Hematopoietic multipotent progenitor cell treated with erythropoietin and hydrocortisone succinate and interleukin-3 and kit ligand, for 4 days (in vitro differentiated cells): ENCODE data around the gene ST6GALNAC2.
"Not testable (repeated sequence)": the region's sequence is repeated elsewhere in the genome, so short reads cannot be mapped to it uniquely, and the experiment has no call there.

Experiments
- DNase-seq: peaks from one replicate; pipeline ENCODE4 v3.0.0-alpha.2; 2015

The ST6GALNAC2 gene

DNA sequence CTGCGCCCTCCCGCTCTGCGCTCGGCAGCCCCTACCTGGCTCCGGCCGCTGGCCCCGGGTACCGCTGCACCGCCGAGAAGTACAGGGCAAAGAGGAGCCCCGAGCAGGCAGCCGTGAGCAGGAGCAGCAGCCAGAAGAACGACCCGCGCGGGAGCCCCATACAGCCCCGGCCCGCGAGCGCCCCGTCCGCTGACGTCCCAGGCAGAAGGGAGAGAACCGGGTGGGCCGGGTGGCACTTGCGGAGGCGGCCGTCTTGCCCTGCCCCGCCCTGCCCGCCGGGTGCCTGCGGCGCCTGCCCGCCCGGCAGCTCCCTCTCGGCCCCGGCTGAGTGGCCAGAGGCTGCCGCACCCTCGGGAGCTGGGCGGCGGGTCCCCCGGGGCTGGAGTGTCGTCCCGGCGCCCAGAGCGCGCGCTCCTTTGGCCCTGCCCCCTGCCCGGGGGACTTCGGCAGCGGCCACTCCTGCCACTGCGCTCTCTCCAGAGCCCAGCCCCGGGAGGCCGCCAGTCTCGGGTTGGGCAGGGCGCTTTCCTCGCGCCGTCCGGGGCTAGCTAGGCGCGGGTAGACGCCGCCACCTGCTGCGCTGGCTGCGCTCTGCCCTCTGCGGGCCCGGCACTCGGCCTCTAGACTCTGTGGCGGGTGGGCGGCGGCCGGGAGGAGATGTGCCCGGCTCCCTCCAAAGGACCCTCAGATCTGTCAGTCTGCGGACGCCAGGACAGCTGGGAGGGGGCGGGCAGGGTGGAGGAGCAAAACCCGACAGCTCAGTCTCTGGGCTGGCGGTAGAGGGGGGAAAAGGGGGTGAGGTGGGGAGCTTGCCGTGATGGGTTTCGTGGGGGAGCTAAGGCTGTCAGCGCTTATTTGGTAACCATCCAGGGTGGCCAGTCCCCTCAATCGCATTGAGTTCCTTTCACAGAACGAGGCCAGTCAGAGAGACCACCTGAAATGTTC is at the start of gene ST6GALNAC2:
Gene ST6GALNAC2, minus strand, starts transcription at position 212 of the 945 bp plus-strand sequence. Its CDS starts 52 bp downstream, at position 160.
- peak; percentile 77 for DNase-seq

DNA sequence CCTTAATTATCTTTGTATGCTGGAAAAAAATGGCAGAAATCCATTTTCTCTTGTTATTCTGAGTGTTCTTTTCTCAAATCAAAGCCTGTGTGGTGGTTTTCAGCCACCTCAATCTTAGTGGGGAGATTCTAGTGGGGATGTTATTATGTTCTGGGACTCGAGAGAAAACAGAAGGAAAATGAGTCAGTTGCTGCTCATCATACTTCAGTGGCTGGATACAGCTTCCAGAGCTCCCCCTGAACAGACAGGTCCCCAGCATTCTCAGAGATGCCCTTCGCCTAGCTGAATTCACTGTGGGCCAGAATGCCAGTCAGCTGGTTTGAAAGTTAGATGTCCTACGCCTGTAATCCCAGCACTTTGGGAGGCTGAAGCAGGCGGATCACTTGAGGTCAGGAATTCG is 49.4 kb upstream of the ST6GALNAC2 start:
- no peak for DNase-seq

DNA sequence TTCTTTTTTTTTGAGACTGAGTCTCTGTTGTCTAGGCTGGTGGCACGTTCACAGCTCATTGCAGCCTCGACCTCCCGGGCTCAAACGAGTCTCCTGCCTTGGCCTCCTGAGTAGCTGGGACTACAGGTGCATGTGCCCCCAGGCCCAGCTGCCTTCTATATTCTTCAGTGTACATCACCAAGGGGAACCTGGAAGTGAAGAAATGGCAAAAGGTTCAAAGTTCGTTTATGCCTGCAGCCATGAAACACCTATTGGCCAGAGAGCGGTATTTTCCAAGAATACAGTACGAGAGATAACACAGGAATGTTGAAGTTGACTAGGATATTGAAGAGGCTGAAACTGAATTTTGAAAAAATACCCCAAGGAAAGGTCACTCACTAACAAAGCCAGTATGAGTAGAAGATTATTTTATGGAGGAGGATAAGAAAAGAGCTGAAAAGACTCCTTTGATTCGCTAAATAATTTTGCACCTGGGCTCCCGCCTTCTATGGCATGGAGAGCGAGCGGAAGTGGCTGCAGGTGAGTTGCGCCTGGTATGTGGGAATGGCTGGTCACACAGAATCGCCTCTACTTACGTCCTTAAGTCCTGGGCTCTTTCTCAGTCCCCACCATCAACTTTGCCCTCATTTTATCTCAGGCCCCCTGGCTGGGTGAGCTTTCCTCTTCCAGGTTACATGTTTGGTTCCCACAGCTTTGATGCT is 48.1 kb upstream of the ST6GALNAC2 start:
- DNase-seq, result no peak

DNA sequence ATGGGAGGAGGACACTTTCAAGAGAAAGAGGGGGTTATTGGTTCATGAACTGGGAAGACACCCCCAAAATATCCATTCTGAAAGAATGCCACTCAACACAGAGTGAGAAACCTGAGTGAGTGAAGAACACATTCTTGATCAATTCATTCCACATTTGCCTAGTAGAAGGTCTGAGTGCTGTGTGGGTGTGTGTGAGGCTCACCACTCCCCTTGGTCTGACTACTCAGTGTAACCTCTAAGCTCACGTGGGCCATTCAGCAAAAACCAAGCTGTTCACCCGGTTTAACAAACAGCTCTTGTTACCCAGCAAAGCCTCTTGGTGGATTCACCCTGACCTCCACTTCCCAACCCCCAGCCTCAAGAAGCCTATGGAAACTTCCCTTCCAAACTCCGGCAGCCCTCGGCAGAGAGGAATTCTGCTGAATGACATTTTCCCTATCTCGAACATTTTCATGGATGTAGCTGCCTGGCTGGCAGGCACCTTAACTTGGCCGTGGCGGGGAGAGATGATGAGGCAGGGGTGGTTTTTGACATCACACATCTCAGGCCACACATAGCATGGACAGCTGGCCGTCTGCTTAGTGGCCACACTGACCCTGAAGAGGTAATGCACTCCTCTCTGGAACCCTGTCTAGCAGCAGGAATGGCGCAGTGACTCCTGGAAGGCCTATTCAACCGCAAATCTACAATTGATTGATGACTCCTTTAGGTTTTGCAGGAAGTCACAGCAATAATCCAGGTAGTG is 46.3 kb upstream of the ST6GALNAC2 start:
- DNase-seq, result no peak

DNA sequence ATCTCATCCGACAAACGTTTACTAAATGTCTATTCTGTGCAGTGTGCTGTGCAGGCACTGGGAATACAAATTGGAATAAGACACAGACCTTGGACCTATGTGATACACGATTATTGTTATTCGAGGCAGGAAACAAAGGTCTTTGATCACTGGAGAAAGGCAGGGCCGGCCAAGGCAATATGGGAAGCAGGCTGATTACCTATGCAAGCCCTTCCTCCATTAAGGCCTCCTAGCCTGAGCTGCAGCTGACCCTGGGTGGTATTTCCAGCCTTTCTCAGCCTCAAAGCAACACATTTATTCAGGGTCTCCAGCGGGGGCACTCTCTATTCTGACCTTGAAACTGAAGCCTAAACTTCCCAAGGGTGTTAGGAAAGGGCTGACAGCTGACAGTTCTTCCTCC is 44.5 kb upstream of the ST6GALNAC2 start:
- DNase-seq, result no peak

DNA sequence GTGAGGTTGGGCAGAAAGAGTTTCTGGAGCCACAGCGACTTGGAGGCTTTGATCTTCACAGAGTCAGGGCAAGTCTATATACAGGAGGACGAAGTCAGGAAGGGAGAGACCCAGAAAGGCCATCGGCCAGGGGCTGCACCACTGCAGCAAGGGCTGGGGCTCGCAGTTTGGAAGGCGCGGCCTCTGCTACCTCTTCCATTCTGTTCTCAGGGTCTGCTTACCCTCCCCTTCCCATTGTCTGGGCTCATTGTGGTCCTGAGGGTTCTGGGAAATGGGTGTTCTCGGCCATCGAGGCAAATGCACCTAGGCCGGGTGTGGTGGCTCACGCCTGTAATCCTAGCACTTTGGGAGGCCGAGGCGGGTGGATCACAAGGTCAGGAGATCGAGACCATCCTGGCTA is 41.9 kb upstream of the ST6GALNAC2 start:
- no peak for DNase-seq

DNA sequence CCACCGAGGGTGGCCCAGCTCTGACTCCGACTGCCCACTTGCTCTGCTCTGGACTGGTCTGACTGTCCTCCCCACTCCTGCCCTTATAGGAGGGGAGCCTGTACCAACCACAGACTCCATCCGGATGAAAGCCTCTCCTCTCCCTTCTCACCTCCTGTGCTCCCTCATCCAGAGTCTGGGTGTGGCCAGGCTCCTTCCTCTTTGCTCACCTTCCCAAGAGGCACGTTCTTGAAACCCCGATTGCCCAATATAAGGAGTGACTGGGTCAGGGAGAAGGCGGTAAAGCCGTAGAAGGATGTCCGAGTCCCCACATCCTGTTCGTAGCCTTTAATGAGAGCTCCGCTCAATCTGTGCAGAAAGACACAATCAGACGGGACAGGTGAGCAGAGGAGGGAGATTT is 40.8 kb upstream of the ST6GALNAC2 start:
- DNase-seq, result no peak

DNA sequence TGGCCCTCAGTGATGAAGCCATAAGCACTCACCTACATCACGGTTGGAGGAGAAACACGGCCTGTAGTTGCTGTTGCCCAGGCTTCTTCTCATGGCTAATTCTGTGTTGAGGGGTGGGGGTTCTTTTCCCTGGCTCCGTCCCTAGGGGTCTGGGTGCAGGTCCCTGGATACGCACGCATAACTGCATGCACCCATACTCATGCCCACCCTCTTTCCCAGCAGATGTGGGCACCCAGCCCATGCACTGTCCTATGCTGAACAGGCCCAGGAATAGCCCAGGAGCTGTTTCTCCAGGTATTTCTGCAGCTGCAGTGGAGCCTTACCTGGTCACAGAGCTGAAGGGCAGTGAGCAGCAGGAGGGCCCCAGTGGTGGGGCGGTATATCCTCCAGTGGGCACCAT is 39.8 kb upstream of the ST6GALNAC2 start:
- no peak for DNase-seq

DNA sequence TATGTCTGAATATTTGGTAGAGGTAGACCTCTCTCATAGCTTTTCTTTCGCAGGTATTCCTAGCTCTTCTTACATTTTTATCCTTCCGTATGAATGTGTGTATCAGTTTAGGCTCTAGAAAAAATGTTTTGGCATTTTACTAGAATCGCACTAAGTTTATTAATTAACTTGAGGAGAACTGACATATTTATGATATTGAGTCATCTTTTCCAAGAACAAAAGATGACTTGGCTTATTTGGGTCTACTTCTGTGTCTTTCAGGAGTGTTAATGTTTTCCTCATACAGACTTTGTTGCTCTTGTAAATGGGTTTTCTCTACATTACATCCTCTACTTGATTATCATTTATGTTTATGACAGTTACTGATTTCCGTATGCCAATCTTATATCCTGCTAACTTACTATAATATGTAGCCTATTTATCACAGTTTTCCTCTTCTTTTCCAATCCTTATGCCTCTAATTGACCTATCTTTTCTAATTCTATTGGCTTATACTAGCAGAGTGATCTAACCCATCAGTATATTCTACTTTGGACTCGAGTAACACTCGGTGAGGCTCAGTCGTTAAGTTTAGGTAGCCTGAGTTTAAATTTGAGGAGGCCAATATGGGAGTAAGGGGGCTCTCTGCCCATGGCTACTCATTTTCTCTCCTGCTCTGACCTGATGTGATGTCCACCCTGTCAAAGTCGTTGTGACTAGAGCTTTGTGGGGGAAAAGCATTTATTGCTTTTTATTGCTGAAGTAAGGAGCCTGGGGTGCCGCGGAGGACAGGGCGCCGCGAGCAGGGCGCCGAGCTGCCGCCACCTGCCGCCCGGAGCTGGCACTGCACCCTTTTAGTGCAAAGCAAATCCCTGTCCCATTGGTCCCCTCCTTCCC is 37.8 kb upstream of the ST6GALNAC2 start:
- peak; percentile 81 for DNase-seq

DNA sequence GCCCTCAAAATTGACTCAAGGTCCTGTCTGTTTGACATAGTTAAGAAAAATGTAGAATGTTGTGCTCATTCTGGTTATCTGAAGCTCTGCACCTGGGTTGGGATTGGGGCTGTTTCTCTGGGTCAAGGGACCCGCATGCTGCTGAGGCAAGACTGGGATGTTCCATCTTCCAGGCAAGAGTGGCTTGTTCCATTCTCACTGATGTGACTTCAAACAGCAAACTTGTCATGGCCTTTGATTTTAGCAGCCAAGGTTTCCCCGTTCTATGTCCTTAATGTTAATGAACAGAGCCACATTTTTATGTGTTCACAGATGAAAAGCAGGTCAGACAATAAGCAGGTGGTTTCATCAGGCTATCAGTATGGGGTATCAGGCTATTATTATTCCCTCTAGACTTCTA is 32.2 kb upstream of the ST6GALNAC2 start:
- no peak for DNase-seq

DNA sequence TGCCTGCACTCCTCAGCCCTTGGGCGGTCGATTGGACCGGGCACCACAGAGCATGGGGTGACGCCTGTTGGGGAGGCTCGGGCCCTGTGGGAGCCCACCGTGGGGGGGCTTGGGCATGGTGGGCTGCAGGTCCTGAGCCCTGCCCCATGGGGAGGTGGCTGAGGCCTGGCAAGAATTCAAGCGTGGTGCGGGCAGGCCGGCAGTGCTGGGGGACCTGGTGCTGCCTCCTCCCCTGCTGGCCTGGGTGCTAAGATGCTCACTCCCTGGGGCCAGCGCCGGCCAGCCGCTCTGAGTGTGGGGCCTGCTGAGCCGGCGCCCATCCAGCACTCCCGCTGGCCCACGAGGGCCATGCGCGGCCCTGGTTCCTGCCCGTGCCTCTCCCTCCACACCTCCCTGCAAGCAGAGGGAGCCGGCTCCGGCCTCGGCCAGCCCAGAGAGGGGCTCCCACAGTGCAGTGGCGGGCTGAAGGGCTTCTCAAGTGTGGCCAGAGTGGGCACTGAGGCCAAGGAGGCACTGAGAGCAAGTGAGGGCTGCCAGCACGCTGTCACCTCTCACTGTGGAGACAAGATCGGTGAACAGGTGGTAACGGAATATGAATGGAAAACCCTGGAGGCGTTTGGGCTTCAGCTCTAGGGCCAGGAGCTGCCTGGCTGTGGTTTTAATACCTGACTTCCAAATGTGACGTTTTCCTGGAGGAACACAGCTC is 29.4 kb upstream of the ST6GALNAC2 start:
- no peak for DNase-seq

DNA sequence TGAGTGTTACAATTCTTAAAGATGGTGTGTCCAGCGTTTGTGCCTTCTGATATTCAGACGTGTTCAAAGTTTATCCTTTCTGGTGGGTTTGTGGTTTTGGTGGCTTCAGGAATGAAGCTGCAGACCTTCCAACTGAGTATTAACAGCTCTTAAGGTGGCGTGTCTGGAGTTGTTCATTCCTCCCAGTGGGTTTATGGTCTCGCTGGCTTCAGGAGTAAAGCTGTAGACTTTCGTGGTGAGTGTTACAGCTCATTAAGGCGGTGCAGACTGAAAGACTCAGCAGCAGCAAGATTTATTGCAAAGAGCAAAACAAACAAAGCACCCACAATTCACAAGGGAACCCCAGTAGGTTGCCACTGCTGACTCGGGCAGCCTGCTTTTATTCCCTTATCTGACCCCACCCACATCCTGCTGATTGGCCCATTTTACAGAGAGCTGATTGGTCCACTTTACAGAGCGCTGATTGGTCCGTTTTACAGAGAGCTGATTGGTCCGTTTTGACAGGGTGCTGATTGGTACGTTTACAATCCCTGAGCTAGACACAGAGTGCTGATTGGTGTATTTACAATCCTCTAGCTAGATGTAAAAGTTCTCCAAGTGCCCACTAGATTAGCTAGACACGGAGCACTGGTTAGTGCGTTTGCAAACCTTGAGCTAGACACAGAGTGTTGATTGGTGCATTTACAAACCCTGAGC is 28.6 kb upstream of the ST6GALNAC2 start:
- DNase-seq, result not testable (repeated sequence)

DNA sequence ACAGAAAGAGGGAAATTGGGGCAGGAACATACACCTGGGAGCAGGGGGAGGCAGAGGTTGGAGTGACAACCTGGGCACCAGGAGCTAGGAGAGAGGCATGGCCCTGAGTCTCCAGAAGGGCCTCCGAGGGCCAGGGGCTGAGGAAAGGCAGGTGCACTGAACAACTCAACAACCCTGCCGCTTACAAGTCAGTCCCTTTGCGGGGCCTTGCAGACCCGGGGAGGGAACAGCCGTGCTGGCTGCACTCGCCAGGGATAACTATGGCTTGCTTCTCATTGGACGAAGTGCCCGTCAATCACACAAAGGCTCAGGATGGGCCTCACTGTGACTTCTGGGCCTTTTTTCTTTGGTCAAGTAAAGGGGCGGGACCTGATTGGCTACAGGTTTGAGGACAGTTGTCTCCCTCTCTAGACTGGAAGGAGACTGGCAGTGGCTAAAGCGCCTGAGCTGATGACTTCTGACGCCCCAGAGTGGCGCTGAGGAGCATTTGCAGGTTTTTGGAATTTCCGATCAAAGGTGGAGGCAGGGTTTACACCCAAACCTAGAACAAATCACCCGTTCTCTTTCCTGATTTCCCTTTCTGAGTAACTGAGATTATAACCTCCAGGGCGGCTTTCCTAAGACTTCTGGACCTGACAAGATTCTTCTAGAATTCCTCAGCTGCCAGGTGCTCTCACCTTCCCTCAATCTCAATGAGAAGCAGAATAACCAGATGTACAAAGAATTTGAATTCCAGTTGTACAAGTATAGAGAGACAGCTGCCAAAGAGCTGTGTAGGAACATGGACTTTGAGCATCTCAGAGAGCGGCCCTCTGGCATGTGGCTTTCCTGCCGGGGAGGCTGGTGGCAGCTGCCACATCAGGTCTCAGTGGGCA is 27.6 kb upstream of the ST6GALNAC2 start:
- DNase-seq, result peak; percentile 25

DNA sequence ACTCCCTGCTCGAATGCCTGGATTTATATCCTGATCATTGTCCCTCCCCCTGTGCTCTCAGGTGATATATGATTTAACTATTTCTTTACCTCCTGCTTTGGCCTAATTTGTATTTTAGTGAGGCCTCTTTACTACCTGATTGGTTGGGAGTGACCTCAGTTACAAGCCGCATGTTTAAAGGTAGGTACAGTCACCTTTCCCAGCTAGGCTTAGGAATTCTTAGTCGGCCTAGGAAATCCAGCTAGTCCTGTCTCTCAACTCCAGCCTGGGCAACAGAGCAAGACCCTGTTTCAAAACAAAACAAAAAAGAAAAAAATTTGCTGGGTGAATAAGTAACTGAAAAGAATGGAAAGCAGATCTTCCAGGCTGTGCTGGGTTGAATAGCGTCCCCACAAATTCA is 26.8 kb upstream of the ST6GALNAC2 start:
- DNase-seq, result no peak

DNA sequence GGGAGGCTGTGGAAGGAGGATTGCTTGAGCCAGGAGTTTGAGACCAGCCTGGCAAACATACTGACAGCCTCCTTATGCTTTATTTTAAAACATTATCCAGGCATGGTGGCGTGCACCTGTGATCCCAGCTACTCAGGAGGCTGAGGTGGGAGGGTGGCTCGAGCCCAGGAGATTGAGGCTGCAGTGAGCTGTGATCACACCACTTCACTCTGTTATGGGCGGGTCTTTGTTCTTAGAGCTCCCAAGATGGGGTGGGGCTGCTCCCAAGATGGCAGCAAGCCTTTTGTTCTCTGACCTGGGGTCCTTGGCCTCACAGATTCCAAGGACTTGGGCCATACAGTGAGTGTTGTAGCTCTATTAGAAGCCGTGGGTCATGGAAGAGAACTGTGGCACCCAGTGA is 26.1 kb upstream of the ST6GALNAC2 start:
- no peak for DNase-seq

DNA sequence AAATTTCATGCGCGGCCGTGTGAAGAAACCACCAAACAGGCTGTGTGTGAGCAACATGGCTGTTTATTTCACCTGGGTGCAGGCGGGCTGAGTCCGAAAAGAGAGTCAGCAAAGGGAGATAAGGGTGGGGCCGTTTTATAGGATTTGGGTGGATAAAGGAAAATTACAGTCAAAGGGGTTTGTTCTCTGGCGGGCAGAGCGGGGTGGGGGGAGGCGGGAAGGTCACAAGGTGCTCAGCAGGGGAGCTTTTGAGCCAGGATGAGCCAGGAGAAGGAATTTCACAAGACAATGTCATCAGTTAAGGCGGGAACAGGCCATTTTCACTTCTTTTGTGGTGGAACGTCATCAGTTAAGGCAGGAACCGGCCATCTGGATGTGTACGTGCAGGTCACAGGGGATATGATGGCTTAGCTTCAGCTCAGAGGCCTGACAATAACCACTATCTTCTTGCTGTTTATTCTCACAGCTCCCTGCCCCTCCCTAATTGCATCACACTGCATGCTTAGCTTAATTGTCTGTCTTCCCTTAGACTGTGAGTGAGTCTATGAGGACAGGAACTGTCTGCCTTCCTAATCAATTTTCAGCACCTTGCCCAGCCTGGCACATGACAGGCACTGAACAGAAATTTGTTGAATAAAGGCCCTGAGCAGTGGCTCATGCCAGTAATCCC is 25.6 kb upstream of the ST6GALNAC2 start:
- DNase-seq, result not testable (repeated sequence)

DNA sequence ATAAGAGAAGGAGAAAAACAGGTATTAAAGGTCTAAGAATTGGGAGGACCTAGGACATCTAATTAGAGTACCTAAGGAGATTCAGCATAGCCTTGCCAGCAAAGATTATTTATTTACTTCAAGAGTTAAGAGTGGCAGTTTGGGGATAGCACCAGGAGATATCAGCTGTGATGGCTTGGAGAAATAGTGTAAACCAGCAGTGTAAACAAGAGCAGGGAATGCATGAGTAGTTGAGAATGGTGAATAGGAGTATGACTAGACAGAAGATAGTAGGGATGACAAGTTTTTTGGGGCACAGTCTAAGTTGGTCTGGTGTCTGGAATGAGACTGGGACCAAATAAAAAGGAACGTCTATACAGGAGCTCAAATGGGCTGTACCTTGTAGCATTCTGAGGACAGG is 21.0 kb upstream of the ST6GALNAC2 start:
- DNase-seq, result not testable (repeated sequence)

DNA sequence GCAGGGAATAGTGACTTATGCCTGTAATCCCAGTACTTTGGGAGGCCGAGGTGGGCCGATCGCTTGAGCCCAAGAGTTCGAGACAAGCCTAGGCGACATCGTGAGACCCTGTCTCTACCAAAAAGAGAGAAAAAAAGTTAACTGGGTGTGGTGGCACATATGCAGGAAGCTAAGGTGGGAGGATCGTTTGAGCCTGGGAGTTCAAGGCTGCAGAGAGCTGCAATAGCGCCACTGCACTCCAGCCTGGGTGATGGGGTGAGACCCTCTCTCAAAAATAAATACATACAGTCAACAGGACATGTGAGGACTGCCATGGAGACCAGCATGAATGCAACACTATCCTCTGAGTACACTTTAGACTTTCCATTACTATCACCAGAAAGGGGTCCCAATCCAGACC is 15.4 kb upstream of the ST6GALNAC2 start:
- no peak for DNase-seq

DNA sequence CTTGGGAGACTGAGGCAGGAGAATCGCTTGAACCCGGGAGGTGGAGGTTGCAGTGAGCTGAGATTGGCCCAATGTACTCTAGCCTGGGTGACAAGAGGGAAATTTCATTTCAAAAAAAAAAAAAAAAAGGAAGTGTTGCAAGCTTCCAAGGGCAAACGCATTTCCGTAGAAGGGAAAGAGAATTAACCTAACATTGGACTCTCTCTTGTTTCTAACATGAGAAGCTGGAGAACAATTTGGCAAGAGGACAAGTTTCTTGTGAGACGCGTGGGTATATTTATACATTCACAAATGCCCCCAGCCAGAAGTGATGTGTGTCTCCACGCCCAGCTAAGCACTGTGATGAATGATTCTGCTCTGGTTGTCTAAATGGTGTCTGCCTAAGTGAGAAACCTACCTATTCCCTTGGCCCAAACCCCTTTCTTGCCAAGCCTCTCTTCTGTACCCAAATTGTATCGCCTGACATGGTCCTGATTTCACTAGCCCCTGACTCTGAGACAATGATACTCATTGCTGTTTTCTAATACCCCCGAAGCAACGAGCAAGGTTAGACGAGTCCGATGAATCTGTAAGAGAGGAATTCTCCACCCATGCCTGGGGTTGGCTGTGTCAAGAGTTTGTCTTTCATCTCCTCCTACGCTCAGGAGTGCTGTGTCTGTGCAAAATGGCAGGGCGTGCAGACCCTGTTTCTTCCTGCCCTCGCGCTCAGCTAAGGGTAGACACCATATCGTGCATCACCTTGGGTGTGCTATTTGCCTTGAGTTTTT is 14.2 kb upstream of the ST6GALNAC2 start:
- DNase-seq, result peak; percentile 63
